ENCODE results near the gene CFAP119.
"Not testable (repeated sequence)": the region's sequence is repeated elsewhere in the genome, so short reads cannot be mapped to it uniquely, and the experiment has no call there.

CFAP119 gene

GRCh38 chr16:30761928-30762902 is at the start of gene CFAP119, which contains the start of gene RNF40:
Gene CFAP119, minus strand, starts transcription at chr16:30762062. Its CDS starts 314 bp downstream, at chr16:30761748.
Gene RNF40, plus strand, starts transcription at chr16:30762322. Its CDS starts 224 bp downstream, at chr16:30762546.
- peak; percentile 94 for DNase-seq

DNA sequence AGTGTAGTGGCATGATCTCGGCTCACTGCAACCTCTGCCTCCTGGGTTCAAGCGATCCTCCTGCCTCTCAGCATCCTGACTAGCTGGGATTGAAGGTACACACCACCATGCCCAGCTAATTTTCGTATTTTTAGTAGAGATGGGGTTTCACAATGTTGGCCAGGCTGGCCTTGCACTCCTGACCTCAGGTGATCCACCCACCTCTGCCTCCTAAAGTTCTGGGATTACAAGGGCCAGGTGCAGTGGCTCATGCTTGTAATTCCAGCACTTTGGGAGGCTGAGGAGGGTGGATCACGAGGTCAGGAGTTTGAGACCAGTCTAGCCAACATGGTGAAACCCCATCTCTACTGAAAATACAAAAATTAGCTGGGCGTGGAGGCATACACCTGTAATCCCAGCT is 47.8 kb upstream of the CFAP119 start:
- not testable (repeated sequence) for DNase-seq

DNA sequence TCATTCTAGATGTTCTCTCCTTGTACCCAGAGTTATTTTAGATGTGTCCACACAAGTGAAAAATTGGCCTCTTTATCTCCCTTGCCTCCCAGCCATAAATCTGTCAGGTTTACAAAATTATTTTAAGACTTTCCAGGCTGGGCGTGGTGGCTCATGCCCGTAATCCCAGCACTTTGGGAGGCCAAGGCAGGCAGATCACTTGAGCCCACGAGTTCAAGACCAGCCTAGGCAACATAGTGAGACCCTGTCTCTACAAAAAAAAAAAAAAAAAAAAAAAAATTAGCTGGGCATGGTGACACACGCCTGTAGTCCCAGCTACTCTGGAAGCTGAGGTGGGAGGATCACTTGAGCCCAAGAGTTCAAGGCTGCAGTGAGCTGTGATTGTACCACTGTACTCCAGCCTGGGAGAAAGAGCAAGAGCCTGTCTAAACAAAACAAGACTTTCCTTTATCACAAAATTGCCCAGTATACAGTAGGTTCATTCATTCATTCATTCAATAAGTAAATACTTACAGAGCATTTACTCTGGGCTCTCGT is 47.1 kb upstream of the CFAP119 start:
- DNase-seq = not testable (repeated sequence)

GRCh38 chr16:30808146-30808545 is 46.3 kb upstream of the CFAP119 start:
- DNase-seq = no peak

DNA sequence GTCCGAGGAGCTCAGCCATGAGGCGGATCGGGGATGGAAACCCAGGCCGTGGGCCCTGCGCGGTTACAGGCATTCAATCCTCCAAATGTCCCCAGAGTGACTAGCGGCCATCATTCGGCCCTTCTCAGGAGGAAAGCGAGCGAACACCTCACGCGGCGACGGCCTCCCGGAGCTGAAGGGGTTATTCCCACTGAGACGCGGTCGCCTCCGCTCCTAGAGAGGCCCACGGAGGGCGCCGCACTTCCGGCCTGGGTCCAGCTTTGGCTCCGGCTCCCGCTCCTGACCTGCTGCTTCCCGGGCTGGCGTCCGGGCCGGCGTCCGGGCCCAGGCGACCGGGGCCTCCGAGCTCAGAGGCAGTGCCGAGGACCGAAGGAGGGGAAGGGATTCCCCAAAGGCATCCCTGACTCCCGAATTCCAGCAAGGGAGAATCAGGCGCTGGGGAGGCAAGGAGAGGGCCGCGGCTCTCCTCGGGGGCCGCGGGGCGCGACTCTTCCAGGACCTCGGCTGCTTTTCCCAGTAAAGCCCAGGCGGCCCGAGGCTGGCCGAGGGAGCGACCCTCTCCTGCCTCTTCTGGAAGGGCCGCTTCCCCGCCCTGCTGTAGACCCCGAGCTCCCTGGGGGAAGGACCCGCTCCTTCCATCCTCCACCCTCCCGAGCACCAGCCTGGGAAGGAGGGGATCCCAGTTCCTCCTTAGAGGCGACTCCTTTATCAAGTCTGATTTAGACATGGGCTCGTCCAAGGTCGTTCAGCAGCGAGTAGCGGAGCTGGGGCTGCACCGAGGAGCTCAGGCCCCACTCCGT is 43.7 kb upstream of the CFAP119 start:
- peak; percentile 54 for DNase-seq

GRCh38 chr16:30805056-30805369 is 43.2 kb upstream of the CFAP119 start:
- DNase-seq = no peak

- no peak for DNase-seq
These were observed 41.1 kb upstream of the CFAP119 start for GRCh38 chr16:30802936-30803335.

DNA sequence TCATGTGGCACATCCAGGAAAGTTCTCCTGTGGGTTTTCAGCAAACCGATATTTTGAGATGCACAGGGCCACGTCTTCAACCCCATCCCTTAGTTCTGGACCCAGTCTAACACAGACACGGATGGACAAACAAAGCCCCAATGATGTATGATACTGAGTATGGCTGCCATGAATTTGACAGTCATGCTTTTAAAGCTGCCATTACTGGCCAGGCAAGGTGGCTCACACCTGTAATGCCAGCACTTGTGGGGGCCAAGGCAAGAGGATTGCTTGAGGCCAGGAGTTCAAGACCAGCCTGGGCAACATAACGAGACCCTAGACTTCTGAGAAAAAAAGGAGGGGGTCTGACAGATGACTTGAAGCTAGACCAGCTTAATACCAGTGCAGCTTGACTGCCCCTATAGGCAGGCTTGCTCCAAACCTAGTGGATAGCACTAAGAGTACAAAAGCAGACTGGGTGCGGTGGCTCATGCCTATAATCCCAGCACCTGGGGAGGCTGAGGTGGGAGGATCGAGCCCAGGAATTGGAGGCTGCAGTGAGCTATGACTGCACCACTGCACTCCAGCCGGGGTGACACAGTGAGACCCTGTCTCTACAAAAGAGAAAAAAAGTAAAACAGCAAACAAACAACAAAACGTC is 35.9 kb upstream of the CFAP119 start:
- DNase-seq = no peak

DNA sequence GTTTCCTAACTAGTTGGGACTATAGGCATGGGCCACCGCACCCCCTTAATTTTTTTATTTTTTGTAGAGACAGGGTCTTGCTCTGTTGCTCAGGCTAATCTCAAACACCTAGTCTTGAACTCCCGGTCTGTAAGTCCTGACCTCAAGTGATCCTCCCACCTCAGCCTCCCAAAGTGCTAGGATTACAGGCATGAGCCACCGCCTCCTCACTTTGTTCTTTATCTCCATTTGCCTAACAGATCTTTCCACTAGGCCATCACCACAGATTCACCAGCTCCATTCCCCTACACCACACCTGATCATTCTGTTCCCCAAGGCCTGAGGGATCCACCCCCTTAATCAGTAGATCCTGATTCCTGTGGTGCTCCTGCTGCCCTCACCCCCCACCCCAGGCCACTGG is 32.8 kb upstream of the CFAP119 start:
- DNase-seq = no peak

DNA sequence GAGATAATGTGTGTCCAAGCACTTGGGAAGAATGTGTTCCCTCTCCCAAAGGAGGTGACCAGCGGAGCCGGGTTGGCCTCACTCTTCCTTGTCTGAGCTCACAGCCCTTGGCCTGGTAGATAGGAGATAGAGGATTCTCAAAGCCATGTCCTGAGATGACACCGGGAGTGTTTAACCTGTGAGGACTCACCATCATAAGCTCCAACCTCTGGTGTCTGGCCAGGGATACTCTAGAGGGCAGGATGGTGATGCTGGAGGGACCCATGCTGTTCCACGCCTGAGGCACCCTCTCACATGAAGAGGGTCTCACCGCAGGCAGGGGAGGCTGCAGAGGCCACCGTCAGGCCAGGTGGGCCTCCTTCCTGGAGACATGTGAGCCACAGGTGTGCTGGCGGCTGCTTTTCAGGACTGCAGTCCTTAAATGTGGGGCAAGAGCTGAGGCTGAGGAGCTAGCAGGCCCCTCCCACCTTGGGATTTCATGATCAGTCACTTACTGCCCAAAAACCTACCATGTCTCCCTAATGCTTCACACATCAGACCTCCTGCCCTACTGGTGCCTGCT is 31.7 kb upstream of the CFAP119 start:
- no peak for DNase-seq

DNA sequence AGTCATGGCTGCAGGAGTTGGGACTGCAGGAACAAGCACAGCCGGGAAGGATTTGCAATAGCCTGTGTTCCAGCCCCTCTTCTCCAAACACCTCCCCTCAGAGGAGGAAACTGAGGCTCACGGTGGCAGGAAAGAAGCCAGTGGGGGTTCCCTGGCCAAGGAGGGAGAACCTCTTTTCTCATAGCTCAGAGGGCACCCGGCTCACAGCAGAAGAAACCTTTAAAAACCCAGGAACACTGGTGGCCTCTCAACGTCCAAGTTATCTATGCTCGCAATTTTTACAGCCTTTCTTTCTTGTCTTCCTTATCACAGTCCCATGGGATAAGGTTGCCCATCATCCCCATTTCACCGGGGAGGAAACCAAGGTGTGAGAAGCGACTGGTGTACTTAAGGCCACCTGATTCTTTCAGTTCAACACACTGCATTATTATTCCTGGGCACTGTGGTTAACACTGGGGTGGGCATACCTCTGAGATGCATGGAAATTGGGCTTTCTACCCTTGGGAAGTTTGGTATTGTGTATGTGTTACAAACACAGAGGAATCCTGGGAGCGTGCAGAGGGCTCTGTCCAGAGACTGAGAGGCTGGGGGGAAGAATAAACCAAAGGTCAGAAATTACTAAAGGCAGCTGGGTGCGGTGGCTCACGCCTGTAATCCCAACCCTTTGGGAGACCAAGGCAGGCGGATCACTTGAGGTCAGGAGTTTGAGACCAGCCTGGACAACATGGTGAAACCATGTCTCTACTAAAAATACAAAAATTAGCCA is 25.9 kb upstream of the CFAP119 start:
- DNase-seq = no peak

GRCh38 chr16:30786936-30787612 is 25.2 kb upstream of the CFAP119 start, which contains the start of gene ZNF629:
Gene ZNF629, minus strand, starts transcription at chr16:30787205. Its CDS starts 2,723 bp downstream, at chr16:30784482.
- peak; percentile 35 for DNase-seq

- no peak for DNase-seq
These were observed 24.5 kb upstream of the CFAP119 start for GRCh38 chr16:30786115-30786935.

DNA sequence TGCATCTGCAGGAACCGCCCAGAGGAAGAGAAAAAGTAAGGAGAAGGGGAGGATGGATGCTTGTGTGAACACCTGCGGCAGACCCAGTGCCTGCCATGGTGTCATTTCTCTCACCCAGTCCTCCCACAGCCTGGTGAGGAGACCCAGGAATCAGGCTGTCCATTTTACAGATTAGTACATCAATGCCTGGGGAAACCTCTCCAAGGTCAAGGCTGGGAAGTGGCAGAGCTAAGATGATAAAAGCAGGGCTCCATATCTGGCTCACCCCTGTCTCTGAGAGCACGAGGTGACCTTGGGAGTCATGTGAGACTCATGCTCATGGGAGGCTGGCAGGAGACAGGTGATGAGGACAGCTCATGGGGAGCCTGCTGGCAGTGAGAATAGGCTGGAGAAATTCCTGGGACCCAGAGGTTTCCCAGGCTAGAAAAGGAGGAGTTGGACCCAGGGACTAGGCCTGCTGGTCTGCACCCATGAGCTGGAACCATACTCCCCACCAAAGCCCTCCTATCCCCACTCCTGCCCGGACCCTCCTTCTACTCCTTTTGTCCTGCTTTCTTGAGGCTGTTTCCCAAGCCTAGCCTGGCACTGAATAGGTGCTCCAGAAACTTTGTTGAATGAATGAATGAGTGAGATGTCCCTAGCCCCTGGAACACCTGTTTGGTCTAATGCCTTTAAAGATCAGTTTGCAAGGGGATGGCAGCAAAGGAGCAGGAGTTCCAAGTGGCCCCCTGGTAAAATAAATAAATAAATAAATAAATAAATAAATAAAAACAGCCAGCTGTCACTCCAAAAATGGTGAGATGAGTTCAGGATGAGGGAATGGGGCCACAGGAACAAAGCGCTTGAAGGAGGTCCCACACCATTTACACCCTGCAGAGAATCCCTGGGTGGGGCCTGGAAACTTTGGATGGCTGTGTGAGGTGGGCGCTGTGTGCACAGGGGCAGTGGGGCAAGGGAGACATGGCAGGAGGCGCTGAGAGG is 23.6 kb upstream of the CFAP119 start:
- no peak for DNase-seq

DNA sequence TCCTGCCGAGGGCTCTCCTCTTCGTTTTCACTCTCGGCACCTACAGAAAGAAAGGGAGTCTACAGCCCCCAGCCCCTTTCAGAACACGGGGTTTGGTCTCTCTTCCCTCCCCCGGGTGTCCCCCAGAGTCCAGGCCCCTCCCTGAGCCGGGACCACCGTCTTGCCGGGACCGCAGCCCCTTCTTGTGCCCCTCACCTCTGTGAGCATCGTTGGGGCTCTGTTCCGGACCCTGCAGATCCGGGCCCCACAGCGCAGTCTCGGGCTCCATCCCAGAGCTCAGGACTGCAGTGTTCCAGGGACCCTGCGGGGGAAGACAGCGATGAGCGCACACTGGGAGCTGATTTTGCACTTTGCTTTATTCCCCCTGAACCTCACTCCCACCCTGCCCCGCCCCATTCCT is 22.4 kb upstream of the CFAP119 start:
- DNase-seq = no peak

- no peak for DNase-seq
These were observed 21.6 kb upstream of the CFAP119 start for GRCh38 chr16:30783280-30784109.

DNA sequence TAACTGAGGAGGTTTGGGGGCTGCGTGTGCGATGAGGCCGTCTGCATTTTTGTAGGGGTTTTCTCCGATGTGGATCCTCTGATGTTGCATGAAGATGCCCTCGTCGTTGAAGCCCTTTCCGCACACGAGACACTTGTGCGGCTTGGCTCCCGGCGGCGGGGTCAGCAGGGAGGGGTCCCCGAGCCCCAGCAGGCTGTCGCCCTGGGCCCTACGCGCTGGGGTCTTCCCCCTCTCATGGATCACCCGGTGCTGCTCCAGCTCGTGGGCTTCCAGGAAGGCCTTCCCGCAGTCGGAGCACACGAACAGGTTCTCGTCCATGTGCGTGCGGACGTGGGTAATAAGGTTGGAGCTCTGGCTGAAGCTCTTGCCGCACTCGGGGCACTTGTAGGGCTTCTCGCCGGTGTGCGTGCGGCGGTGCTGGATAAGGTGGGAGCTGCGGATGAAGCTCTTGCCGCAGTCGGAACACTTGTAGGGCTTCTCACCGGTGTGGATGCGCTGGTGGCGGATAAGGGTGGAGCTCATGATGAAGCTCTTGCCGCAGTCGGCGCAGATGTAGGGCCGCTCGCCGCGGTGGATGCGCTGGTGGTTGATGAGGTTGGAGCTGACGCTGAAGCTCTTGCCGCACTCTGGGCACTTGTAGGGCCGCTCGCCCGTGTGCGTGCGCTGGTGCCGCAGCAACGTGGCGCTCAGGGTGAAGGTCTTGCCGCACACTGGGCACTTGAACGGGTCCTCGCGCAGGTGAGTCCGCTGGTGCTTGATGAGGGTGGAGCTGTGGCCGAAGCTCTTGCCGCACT is 20.8 kb upstream of the CFAP119 start:
- no peak for DNase-seq
